Measurements from ENCODE around the gene LATS1.
"Not testable (repeated sequence)": the region's sequence is repeated elsewhere in the genome, so short reads cannot be mapped to it uniquely, and the experiment has no call there.

The LATS1 gene

GRCh38 chr6:149672265-149672664 is 45.6 kb downstream of the LATS1 start:
- DNase-seq (ENCODE audit: low read depth in 2 of 3, low spot score in 1 of 3), result not testable (repeated sequence)

DNA sequence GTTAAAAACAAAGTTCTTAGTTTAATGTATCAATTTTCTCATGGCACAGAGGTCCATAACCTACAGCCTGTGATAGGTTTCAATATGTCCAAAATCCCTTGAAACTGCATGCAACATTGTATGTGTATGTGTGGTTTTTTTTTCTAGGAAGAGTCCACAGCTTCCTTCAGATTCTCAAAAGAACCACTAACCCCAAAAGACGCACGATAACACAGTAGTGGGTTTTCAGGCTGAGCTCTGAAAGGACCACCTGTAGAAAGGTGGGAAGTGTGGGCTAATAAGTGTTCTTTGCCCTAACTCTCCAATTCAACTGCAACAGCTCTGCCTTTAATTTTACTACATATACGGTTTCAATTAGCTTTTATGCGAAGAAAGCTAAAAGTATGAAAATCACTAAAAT is 57.9 kb downstream of the LATS1 start:
- no peak for DNase-seq (ENCODE audit: low read depth in 2 of 3, low spot score in 1 of 3)

GRCh38 chr6:149657441-149657840 is 60.5 kb downstream of the LATS1 start:
- no peak for DNase-seq (ENCODE audit: low read depth in 2 of 3, low spot score in 1 of 3)

DNA sequence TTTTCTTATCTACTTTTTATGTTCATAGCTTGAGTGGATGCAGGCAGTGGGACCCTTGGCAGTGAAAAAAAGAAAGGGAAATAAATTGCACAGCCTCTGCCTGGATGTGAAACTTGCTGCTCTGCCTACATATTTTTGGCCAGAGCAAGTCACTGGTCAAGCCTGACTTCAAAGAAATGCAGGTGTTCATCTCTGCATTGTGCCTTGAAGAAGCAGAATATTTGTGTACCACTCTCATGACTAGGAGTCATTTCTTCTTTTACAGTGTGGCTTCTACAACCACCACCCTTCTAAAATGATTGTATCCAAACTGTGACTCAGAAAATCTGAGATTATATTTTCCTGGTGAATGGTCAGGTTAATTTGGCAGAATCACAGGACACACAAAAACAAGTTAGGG is 66.8 kb downstream of the LATS1 start:
- no peak for DNase-seq (ENCODE audit: low read depth in 2 of 3, low spot score in 1 of 3)

DNA sequence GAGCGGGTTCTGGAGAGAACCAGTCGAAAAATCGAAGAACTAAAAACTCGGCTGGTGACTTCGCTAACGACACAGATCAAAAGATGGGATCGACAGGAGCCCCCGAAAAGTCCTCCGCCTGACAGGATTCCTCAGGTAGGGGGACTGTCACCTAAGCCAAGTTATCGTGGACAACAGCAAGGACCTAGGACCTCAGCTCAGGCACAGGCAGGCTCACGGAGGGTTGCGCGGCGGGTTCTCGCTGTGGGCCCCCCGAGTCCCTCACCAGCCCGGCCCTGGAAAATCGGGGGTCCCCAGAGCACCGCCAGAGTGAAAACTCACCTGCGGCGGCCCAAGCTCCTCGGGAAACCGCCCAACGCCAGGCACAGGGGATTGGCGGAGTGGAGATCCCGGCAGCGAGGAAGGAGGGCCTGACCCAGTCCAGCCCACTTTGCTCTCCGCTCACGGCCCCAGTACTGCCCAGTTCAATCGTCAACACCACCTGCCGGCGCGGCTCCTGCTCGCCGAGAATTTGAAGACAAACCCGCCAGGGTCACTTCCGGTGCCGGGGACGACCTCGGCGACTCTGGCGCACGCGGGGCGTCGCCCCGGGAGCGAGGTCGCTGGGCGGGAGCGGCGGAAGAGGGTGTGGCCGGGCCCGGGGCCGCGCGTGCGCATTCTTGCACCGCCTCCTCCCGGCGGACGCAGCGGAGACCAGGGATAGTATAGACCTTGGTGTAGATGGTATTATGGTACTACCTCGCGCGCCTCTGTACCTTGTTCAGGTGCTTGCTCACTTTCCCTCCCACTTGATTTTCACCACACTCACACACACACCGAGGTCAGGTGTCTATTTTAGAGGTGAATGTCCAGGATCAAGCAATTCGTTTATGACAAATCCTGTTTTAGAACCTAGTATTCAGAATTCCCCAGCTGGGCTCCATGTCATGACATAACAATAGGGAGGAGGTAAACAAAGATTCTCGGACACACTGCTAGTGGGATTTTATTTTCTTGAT is 69.5 kb downstream of the LATS1 start, which contains the start of gene KATNA1:
KATNA1 (minus strand) TSS at position 567 of the 998 bp plus-strand sequence. CDS start 10,167 bp downstream, outside the sequence.
- peak; percentile 80 to 87 (median 81) for DNase-seq (ENCODE audit: low read depth in 2 of 3, low spot score in 1 of 3)

- no peak for DNase-seq (ENCODE audit: low read depth in 2 of 3, low spot score in 1 of 3)
These were observed 71.3 kb downstream of the LATS1 start for GRCh38 chr6:149646599-149646998.

DNA sequence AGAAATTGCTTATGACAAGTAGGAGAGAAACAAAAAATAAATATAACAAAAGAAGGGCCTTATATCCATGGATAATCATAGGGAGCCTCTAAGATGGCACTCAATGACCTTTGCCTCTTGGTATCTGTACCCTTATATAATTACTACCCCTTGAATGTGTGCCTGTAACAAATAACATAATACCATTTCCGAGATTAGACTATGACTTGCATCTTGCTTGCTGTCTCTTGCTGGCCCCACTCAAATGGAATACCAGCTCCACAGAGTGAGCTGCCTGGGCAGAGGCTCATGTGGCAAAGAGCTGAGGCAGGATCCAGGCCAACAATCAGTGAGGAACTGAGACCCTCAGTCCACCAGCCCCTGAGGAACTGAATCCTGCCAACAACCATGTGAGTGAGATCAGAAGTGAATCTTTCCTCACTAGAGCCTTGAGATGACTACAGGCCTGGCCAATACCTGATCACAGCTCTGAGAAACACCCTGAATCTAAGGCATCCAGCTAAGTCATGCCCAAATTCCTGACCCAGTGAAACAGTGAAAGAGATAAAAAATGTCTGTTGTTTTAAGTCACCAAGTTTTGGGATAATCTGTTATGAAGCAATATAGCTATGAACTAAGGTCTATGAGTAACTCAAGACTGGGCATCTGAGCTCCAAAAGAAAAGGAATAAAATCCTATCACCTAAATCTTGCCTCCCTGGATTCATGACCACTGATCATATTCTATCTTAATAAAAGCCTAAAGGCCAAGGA is 74.9 kb downstream of the LATS1 start:
- no peak for DNase-seq (ENCODE audit: low read depth in 2 of 3, low spot score in 1 of 3)

- DNase-seq (ENCODE audit: low read depth in 2 of 3, low spot score in 1 of 3), result no peak
These were observed 81.8 kb downstream of the LATS1 start for GRCh38 chr6:149636124-149636523.

GRCh38 chr6:149634315-149634714 is 83.6 kb downstream of the LATS1 start:
- no peak for DNase-seq (ENCODE audit: low read depth in 2 of 3, low spot score in 1 of 3)

GRCh38 chr6:149628875-149629510 is 88.9 kb downstream of the LATS1 start:
- no peak for DNase-seq (ENCODE audit: low read depth in 2 of 3, low spot score in 1 of 3)

DNA sequence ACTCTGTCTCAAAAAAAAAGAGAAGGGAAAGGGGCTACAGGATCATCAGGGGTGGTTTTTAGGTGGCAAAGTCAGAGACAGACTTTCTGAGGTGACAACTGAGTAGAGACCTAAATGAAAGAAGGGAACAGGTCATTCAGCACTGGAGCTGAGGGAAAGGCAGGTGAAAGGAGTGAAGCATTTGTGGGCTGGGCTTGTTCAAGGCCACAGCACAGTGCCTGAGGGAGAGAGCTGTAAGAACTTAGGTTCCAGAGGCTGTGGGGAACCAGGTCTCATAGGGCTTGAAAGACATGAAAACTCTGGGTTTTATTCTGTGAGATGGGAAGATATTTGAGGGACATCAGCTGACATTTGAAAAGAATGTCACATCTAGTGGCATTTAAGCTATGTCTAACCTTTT is 90.2 kb downstream of the LATS1 start:
- DNase-seq (ENCODE audit: low read depth in 2 of 3, low spot score in 1 of 3), result no peak

- DNase-seq (ENCODE audit: low read depth in 2 of 3, low spot score in 1 of 3), result no peak
These were observed 102.1 kb downstream of the LATS1 start for GRCh38 chr6:149615805-149616204.

DNA sequence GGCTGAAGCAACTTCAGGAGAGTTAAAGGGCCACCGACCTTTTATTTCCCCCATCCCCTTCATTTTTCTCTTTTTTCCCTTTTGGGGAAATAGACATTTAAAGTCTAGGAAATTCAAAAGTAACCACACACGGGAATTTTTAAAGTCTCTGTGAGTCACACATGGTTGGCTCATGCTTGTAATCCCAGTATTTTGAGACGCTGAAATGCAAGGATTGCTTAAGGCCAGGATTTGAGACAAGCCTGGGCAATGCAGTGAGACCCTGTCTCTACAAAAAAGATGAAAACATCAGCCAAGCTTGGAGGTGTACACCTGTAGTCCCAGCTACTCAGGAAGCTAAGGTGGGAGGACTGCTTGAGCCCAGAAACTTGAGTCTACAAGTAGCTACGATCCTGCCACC is 103.6 kb downstream of the LATS1 start:
- DNase-seq (ENCODE audit: low read depth in 2 of 3, low spot score in 1 of 3), result no peak

GRCh38 chr6:149608381-149608982 is 109.4 kb downstream of the LATS1 start:
- no peak for DNase-seq (ENCODE audit: low read depth in 2 of 3, low spot score in 1 of 3)

Data from stimulated activated CD4-positive, alpha-beta T cell treated with anti-CD3 and anti-CD28 coated beads, Interleukin-12 subunit alpha, Interleukin-12 subunit beta, amount 100 ng/mL, for 48 hours (primary cell).